Measurements from ENCODE around the gene FLNB. TPM values are rescaled to one million over a fixed set of nuclear protein-coding genes. Genes with fewer than 3 reads are reported as not detected.

Gene FLNB
- total and polyA plus RNA-seq, 2 of the 8 experiments (the other 6 are each of a cell fraction or from before 2014, with no cell fraction given): 72.3 to 118 TPM

DNA sequence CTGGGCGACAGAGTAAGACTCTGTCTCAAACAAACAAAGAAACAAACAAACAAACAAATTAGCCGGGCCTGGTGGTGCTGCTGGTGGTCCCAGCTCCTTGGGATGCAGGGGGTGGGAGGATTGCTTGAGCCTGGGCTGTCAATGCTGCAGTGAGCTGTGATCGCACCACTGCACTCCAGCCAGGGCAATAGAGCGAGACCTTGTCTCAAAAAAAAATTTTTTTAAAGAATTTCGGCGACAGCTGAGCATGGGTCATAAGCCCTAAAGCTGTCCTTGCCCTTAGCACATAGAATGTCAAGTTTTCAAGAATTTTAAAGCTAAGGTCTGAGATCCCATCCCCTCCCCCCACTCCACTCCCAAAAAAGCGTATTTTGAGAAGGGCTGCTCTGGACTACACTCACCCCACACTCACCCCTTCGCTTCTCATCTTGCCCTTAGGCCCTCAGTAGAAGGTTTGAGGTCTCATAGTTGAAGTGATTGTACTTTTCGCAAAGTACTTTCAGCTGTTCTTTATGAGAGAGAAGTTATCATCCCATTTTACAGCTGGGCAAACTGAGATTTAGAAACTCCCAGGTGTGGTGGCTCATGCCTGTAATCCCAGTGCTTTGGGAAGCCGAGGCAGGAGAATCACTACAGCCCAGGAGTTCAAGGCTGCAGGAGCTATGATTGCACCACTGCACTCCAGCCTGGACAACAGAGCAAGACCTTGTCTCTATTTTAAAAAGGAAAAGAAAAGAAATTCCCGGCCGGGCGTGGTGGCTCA, 34.3 kb upstream of the FLNB start:
- Histone ChIP-seq H3K23me2 (ENCODE audit: low read depth, low read length) (no peaks in the 10 kb centered on the region), H2BK12ac (ENCODE audit: low read depth, low read length) (no peak overlapping the region), H4K5ac (ENCODE audit: insufficient read length, low read depth, low read length) (no peak overlapping the region), H3K27ac (ENCODE audit: low read depth, low read length) (no peak overlapping the region), H2BK15ac (ENCODE audit: low read length) (no peak overlapping the region), H3K36me3 (ENCODE audit: control insufficient read depth in 2 of 4, insufficient read depth in 4 of 4, low read length in 3 of 4) (no peaks in the 10 kb centered on the region), H3K79me2 (ENCODE audit: control insufficient read depth in 1 of 2, insufficient read depth in 2 of 2, low read length in 2 of 2) (no peaks in the 10 kb centered on the region), H3K4ac (replicated peaks; ENCODE audit: insufficient read length, low read depth, low read length) (no peak overlapping the region), H3K4me2 (ENCODE audit: insufficient read depth in 1 of 2, low read depth in 2 of 2, low read length in 2 of 2) (no peak overlapping the region), H3K4me1 (replicated peaks in 1 of 4; ENCODE audit: control insufficient read depth in 3 of 4, insufficient read depth in 4 of 4, low read length in 3 of 4) (peaks cover 0 to 10% (median 3%) of the 10 kb centered on the region in 4 experiments; a peak in 6 of 7 replicates), H2BK120ac (replicated peaks; ENCODE audit: low read depth, low read length) (no peak overlapping the region), H4K20me1 (replicated peaks in 1 of 2; ENCODE audit: control insufficient read depth in 1 of 2, insufficient read depth in 2 of 2, low read length in 2 of 2) (no peaks in the 10 kb centered on the region), H3K9ac (replicated peaks in 1 of 4; ENCODE audit: extremely low read depth in 1 of 4, low read depth in 3 of 4, low read length in 3 of 4) (no peak overlapping the region), H2BK5ac (ENCODE audit: low read depth, low read length) (no peak overlapping the region), H4K8ac (ENCODE audit: extremely low read depth, insufficient read depth, low read length) (no peak overlapping the region), H3K9me3 (ENCODE audit: insufficient read depth in 2 of 2, low read depth in 1 of 2, low read length in 1 of 2) (no peaks in the 10 kb centered on the region), H3K23ac (ENCODE audit: insufficient read length) (no peak overlapping the region), H3K27me3 (replicated peaks in 1 of 4; ENCODE audit: control insufficient read depth in 3 of 4, extremely low read depth in 1 of 4, insufficient read depth in 3 of 4, low read length in 3 of 4) (no peaks in the 10 kb centered on the region), H3K4me3 (ENCODE audit: extremely low read depth in 1 of 4, insufficient read depth in 2 of 4, low read depth in 3 of 4, low read length in 4 of 4) (no peak overlapping the region), H4K91ac (replicated peaks; ENCODE audit: insufficient read length, low read length) (no peak overlapping the region), H2AFZ (ENCODE audit: low read length) (no peak overlapping the region), H3K79me1 (ENCODE audit: low read depth, low read length) (no peaks in the 10 kb centered on the region), H3K14ac (ENCODE audit: insufficient read length) (no peak overlapping the region), H3K18ac (ENCODE audit: extremely low read depth, low read length) (no peak overlapping the region), H2AK5ac (ENCODE audit: low read depth, low read length) (no peak overlapping the region), H2BK20ac (ENCODE audit: low read length) (no peak overlapping the region), H3K56ac (replicated peaks; ENCODE audit: insufficient read length, low read depth, low read length) (no peak overlapping the region)
- ChIA-PET CTCF (ENCODE audit: partially characterized antibody) (interaction anchor here (0.9 to 1.9 kb wide), 11 partner anchors 8 to 192 kb away, joined by 3 to 6 read pairs (median 4); no protein-coding TSS in a partner anchor), POLR2A (ENCODE audit: partially characterized antibody) (interaction anchor here (1.6 kb wide), 1 partner anchor 14 kb away, joined by 3 read pairs; no protein-coding TSS in a partner anchor)
- 94% methylated on average over 13 of the region's 13 CpGs; no CpG with 5 or more reads in 1 of the 2 experiments for WGBS, 2 experiments (ENCODE audit: extremely low coverage in 1 of 2, insufficient coverage in 1 of 2, insufficient read length in 1 of 2, insufficient replicate concordance in 2 of 2, low coverage in 1 of 2, low lambda C conversion rate in 2 of 2, missing lambda C conversion rate in 1 of 2)
- TF ChIP-seq EGR1 (IDR thresholded peaks at IDR 0.05; ENCODE audit: borderline replicate concordance, low read depth, low read length) (no peak), KDM1A (IDR thresholded peaks at IDR 0.05; ENCODE audit: borderline replicate concordance, low read length) (peak; percentile 54; the same call in 1 of the 2 replicates)
- DNase-seq (ENCODE audit: low read depth in 1 of 2, low spot score in 2 of 2): no peak
- FAIRE-seq: no peak
